ENCODE measurements around the gene DNM1. TPM values are rescaled to one million over a fixed set of nuclear protein-coding genes. Genes with fewer than 3 reads are reported as not detected.

The DNM1 gene
- 0.49 and 0.54 TPM in 2 replicates for total RNA-seq

GRCh38 chr9:128203024-128203706 lies at the start of gene DNM1:
Gene DNM1, plus strand, starts transcription at chr9:128203379. Its CDS starts 92 bp downstream, at chr9:128203471.

DNA sequence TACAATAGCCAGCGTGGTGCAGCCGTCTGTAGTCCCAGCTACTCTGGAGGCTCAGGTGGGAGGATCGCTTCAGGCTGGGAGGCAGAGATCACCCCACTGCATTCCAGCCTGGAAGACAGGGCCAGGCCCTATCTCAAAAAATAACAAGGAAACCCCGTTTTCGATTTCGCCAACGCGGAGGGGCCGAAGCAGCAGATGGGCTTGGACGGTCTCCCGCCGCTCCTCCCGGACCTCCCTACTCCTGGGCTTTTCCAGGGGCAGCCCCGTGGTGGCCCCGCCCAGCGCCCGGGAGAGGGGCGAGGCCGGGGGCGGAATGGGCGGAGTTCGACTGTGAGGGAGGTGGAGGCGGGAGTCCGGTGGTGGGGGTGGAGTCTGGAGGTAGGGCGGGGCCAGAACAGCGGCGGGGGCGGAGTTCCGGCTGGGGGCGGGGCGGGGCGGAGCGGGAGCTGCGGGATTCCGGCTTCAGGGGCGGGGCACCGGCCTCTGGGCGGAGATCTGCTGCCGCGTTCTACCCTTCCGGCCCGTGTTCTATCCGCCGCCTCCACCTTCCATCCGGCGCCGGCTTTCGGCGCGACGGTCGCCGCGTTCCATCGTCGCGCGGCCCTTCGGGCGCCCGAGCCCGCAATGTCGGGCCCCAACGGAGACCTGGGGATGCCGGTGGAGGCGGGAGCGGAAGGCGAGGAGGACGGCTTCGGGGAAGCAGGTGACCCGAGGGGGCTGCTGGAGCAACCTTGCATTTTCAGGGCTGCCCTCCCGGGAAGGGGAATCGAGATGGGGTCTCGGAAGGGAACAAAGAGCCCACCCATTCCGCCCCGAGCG lies 43.2 kb upstream of the DNM1 start, which contains the start of gene BBLN:
Gene BBLN, plus strand, starts transcription at position 482 of the 819 bp plus-strand sequence. Its CDS starts 143 bp downstream, at position 625.

GRCh38 chr9:128191406-128192046 lies 11.7 kb upstream of the DNM1 start, which contains the start of gene CIZ1:
Gene CIZ1, minus strand, starts transcription at chr9:128191572. Its CDS starts 715 bp downstream, at chr9:128190857.

GRCh38 chr9:128275198-128276007 lies 72.2 kb downstream of the DNM1 start, which contains the start of gene GOLGA2:
Gene GOLGA2, minus strand, starts transcription at chr9:128276007. Its CDS starts 31 bp downstream, at chr9:128275976.

DNA sequence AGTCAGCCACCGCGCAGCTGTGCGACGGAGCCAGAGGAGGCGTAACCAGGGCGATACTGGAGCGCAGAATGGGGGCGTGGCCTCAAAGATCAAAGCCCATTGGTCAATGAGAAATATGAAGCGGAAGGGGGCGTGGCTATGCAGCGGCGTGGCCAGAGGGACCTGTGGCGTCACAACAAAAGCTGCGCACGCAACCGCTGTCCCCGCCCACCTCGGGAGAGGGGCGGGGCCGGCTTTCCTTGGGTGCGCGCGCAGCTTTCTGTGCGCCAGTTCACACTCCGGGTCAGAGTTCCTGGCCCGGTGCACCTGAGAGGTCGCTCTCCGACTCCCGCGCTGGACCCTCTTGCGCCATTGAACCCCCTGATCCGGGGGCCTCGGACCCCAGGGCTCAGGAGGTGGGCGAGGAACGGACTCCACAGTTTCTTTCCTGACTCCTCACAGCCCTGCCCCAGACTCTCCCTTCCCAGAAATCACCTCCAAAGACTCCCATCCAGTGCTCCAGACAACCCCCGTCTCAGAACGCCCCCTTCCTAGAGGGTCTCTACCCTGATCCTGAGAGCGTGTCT lies 72.9 kb downstream of the DNM1 start, which contains the start of gene SWI5:
Gene SWI5, plus strand, starts transcription at position 269 of the 566 bp plus-strand sequence.

Other genes with a start within 250 kb of the DNM1 start
- 6.1 and 6.6 TPM in 2 replicates for gene EEIG1, start 222.4 kb upstream of the DNM1 start, total RNA-seq
- gene NAIF1, start 136.1 kb upstream of the DNM1 start, total RNA-seq: 6.5 and 7.3 TPM in 2 replicates
- gene SLC25A25, start 135.1 kb upstream of the DNM1 start, total RNA-seq: 16.2 and 20.4 TPM in 2 replicates
- gene PTGES2, start 75.7 kb upstream of the DNM1 start, total RNA-seq: 53.9 and 68.1 TPM in 2 replicates
- gene LCN2, start 53.9 kb upstream of the DNM1 start, total RNA-seq: not detected in 2 replicates
- gene BBLN, start 43.1 kb upstream of the DNM1 start, total RNA-seq: 121 and 194 TPM in 2 replicates
- gene CIZ1, start 11.8 kb upstream of the DNM1 start, total RNA-seq: 40.0 and 53.4 TPM in 2 replicates
- 99.5 and 108 TPM in 2 replicates for gene GOLGA2, start 72.6 kb downstream of the DNM1 start, total RNA-seq
- 36.9 and 59.8 TPM in 2 replicates for gene SWI5, start 72.9 kb downstream of the DNM1 start, total RNA-seq
- gene TRUB2, start 119.1 kb downstream of the DNM1 start, total RNA-seq: 11.7 and 15.9 TPM in 2 replicates
- gene COQ4, start 119.5 kb downstream of the DNM1 start, total RNA-seq: 30.5 and 33.0 TPM in 2 replicates
- 14.3 and 22.0 TPM in 2 replicates for gene SLC27A4, start 137.1 kb downstream of the DNM1 start, total RNA-seq
- 39.2 and 39.4 TPM in 2 replicates for gene URM1, start 168.0 kb downstream of the DNM1 start, total RNA-seq
- 198 and 199 TPM in 2 replicates for gene CERCAM, start 217.5 kb downstream of the DNM1 start, total RNA-seq